OCI-M2 (cell line): Measurements from ENCODE around the gene KIAA1671.

Source experiments
- DNase-seq: peaks from one replicate; lab custom pipeline; 2025; ENCODE audit not compliant: unreplicated experiment; lab: John Stamatoyannopoulos, UW

KIAA1671 gene

DNA sequence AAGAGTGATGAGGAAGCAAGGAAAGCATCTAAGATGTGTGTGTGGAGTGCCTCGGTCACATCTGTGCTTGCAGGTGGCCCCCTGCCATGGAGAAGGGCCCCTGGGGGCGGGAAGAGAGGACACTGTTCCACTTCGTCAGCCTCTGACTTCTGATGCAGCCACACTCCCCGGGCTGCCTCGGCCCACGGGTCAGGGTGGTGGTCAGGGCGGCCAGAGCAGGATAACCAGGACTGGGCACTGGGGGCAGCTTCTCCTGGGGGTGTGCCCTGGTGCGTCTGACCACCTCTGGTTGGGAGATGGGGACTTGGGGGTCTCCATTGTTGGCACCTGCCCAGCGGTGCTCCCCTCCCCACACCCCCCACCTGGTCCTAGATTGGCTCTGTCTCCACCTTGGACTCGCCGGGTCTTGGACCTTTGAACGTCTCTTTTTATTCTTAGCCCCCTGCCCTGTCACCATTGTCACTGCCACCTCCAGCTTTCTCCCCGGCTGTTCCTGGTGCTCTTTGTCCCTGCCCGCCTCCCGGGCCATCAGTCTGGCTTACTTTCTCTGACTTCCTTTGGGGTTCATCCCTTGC is 114.4 kb downstream of the KIAA1671 start:
- no peak for DNase-seq

- DNase-seq = no peak
Measured at GRCh38 chr22:25067851-25068421, 115.4 kb downstream of the KIAA1671 start.

DNA sequence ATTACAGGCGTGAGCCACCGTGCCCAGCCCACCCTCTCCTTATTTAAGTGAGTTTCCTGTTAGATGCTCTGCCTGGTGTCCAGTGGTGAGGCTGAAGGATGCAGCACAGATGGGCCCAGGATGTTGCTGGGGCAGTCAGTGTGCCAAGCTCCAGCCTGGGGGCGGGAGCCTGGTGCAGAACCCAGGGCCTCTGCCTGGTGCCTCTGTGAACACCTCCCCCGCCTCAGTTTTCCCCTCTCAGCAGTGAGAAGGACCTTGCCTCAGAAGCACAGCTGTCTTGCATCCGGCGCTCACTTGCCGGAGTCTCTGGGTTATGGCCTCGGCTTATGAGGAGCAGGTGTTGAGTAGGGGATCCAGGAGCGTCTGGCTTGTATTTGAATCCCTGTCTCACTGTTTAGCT is 116.2 kb downstream of the KIAA1671 start:
- DNase-seq = no peak

GRCh38 chr22:25069426-25069757 is 116.9 kb downstream of the KIAA1671 start:
- DNase-seq = no peak

- no peak for DNase-seq
Measured at GRCh38 chr22:25069758-25070481, 117.4 kb downstream of the KIAA1671 start.

GRCh38 chr22:25070956-25071355 is 118.4 kb downstream of the KIAA1671 start:
- DNase-seq = no peak

DNA sequence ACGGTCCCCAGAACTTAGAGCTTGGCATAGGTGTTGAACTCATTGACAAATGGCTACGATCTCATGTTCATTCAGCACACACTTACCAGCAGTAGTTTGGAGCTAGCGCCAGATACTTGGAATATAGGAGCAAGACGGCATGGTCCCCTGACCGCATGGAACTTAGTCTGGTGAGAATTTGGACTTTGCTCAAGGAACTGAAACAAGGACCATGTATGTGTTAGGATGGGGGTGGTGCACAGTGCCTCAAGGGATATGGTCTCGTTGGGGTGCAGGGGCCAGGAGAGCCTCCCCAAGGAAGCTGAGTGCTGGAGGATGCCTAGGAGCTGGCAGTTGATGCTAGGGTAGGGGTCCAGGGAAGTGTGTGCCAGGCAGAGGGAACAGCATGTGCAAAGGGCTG is 119.2 kb downstream of the KIAA1671 start:
- DNase-seq = no peak

GRCh38 chr22:25072406-25072805 is 119.9 kb downstream of the KIAA1671 start:
- no peak for DNase-seq

- DNase-seq = no peak
Measured at GRCh38 chr22:25076336-25076735, 123.8 kb downstream of the KIAA1671 start.

DNA sequence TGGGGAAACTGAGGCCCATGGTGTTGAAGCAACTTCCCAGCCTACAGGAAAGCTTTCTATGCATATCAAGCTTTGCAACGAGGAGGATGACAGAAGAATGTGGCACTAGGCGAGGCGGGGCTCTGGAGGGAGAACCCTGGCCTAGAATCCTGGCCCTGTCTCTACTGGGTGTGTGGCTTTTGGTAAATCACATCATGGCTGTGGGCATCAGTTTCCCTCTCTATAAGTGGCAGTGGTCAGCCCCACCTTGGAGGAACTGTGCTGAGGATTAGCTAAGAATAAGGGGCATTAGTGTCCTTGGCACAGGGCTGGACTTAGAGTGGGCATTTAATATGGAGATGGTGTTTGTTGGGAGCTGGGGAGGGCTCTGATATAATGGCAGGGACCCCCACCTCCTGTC is 124.5 kb downstream of the KIAA1671 start:
- DNase-seq = no peak

GRCh38 chr22:25077964-25078363 is 125.4 kb downstream of the KIAA1671 start:
- no peak for DNase-seq

DNA sequence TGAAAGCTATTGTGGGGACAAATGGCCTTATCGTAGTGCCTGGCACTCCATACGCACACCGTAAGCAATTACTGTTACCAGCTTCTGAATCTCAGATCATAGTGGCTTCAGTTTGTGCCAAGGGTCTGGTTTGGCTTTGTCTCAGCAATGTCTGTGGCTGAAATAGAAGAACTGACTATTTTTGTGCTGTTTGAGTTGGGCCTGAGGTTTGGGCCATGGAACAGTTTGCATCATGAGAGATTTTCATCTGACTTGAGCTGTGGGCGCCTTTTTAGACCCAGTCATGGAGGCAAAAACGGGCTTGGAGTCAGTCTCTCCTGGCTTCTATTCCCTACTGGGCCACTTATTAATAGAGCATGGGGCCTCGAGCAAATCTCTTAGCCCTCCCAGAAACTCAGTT is 126.1 kb downstream of the KIAA1671 start:
- DNase-seq = no peak

DNA sequence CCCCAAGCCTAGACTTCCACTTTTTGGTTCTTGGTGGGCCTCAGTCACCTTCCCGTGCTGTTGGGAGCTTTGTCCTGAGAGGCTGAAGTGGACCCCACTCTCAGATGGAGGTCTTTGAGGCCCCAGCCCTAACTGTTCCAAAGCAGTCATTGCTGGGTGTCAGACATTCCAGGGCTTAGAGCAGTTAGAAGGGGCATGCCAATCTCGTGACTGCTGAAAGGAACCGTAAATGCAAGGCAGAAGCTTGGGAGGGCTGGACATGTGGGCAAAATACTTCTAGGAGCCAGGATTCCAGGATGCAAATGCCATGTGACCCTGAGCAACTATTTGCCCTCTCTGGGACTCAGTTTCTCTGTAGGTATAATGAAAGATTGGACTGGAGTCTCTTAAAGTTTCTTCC is 128.3 kb downstream of the KIAA1671 start:
- no peak for DNase-seq

DNA sequence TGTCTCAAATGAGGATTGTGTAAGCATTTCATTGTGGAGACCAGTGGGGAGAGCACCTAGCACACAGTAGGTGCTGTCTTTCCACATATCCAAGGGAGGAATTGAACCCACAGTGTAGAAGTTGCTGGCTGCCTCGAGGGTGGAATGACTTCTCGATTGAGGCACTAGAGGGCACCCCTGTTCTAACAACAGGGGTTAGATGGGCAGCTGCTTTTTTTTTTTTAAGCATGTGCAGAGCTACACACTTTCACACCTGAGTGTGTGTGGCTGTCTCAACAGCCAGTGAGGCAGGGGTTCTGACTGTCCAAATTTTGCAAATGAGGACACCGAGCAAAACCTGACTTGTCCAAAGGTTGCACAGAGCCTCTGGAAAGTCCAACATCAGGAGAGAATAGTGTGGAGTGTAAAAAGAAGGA is 128.9 kb downstream of the KIAA1671 start:
- no peak for DNase-seq

GRCh38 chr22:25082096-25082495 is 129.6 kb downstream of the KIAA1671 start:
- DNase-seq = no peak

- DNase-seq = no peak
Measured at GRCh38 chr22:25083056-25083806, 130.7 kb downstream of the KIAA1671 start.

DNA sequence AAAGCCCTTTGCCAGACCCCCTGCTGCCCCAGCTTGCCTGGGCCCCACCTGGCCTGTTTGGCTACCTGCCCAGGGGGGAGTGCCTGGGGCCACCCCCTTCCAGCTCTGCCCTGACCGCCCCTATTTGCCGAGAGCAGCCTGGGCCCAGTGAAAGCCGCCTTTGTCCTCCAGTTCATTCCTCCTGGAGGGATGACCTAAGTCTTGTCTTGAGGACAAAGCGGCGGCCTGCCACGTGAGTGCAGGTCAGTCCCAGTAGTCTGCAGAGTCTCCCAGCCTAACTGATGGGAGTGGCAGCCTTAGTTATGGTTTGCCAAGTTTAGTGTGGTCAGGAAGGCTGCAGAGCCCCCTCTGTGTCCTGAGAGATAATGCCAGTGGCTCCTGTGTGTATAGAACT is 131.3 kb downstream of the KIAA1671 start:
- no peak for DNase-seq

GRCh38 chr22:25084405-25085107 is 132.0 kb downstream of the KIAA1671 start:
- DNase-seq = no peak

GRCh38 chr22:25085156-25085555 is 132.6 kb downstream of the KIAA1671 start:
- DNase-seq = no peak

GRCh38 chr22:25085930-25086901 is 133.7 kb downstream of the KIAA1671 start:
- no peak for DNase-seq
